Thoracic aorta (tissue), 2 donors: ENCODE data around the gene HDAC9. TPM values are rescaled to one million over a fixed set of nuclear protein-coding genes. Genes with fewer than 3 reads are reported as not detected.
A peak's percentile ranks its signal among the peaks of the same experiment; 100 is the strongest.

Source experiments
- ATAC-seq: fragments of 150-250 bp; one replicate; pipeline ENCODE4 v1.8.0; 2017; ENCODE audit warnings: low read depth; ENCODE audit not compliant: insufficient number of reproducible peaks, low FRiP score
- DNase-seq: peaks from one replicate; pipeline ENCODE4 v3.0.0-alpha.2; 2020; ENCODE audit warnings: low spot score
- H3K27ac ChIP-seq, 2 donors: fragments of 200-600 bp; sonication (generic); 1 replicate in 1 of 2; 2 replicates in 1 of 2; pipeline ENCODE4 v1.5.1; 2016; ENCODE audit warnings: mild to moderate bottlenecking in 2 of 2, moderate library complexity in 2 of 2
- H3K27me3 ChIP-seq: fragments of 200-600 bp; sonication (generic); replicated peaks from 2 replicates; pipeline ENCODE4 v1.6.0; 2016; ENCODE audit warnings: mild to moderate bottlenecking; ENCODE audit not compliant: insufficient read depth
- H3K36me3 ChIP-seq: fragments of 200-600 bp; sonication (generic); one replicate; pipeline ENCODE4 v1.5.1; 2016
- H3K4me1 ChIP-seq, 2 donors: fragments of 200-600 bp; sonication (generic); 1 replicate in 1 of 2; 2 replicates in 1 of 2; pipeline versions ENCODE4 v1.5.1 to v1.6.0; 2016; ENCODE audit warnings: low read depth in 2 of 2, mild to moderate bottlenecking in 1 of 2; ENCODE audit not compliant: control insufficient read depth in 1 of 2
- H3K4me3 ChIP-seq: fragments of 200-600 bp; sonication (generic); 2 replicates; pipeline ENCODE4 v1.5.1; 2016; ENCODE audit warnings: mild to moderate bottlenecking
- H3K9me3 ChIP-seq: fragments of 200-600 bp; sonication (generic); 2 replicates; pipeline ENCODE4 v1.5.1; 2016
- CTCF ChIP-seq: fragments of 200-600 bp; sonication (generic); IDR thresholded peaks from one replicate; pipeline ENCODE4 v1.5.1; 2019; ENCODE audit warnings: antibody characterized with exemption
- total RNA-seq, 2 donors: library from RNA; depleted of rRNA; stranded (reverse); fragments of >200 nt; gene quantifications; one replicate each; pipeline versions ENCODE4 v1.1.0 to v1.2.3, GENCODE V29; 2016

The HDAC9 gene
- total RNA-seq, 2 donors from 2014 or later, result 64.1 to 81.6 TPM

DNA sequence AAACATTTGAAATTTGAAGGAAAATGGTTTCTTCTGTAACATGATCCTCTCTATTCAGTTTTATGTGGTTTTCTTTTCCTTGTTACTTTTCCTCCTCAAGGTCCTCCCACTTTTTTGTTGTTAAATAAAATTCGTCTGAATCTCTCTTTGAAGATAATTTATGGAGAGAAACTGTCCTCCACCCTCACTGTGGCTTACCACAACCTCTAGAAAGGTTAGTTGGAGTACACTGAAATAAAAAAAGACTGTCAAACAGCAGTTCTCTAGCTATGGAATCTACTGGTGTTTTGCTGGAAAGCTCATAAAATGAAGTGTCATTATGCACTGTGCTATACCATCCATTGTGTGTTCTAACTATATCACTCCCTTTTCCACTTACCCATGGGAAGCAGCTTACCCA is 189.4 kb downstream of the HDAC9 start:
- TF ChIP-seq CTCF, result no peak
- DNase-seq (no peak), ATAC-seq (no peak)
- no peak overlapping the region for H3K4me3 ChIP-seq
- no peaks in the 10 kb centered on the region for H3K27me3 ChIP-seq
- no peaks in the 10 kb centered on the region for H3K4me1 ChIP-seq
- H3K9me3 ChIP-seq, result no peaks in the 10 kb centered on the region
- H3K36me3 ChIP-seq, result no peaks in the 10 kb centered on the region
- H3K27ac ChIP-seq, result no peak overlapping the region

DNA sequence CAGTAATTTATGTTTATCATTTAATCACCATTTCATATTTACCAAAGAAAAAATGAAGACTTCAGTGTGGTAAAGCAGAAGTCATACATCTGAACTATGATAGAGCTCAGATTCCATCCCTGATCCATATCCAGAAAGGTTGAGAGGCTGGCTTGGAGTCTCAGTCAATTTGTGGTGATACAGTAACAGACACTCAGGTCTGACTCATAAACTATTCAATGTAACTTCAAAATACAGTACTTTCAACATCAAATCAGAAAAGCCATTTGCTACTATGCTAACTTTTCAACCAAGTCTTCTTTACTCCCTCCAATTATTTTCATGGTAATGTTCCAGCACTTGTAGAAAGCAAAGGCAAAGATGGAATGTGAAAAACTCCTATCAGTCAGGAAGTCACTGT is 190.4 kb downstream of the HDAC9 start:
- Histone ChIP-seq H3K27me3 (no peaks in the 10 kb centered on the region), H3K27ac (no peak overlapping the region), H3K36me3 (no peaks in the 10 kb centered on the region), H3K4me3 (no peak overlapping the region), H3K9me3 (no peaks in the 10 kb centered on the region), H3K4me1 (no peaks in the 10 kb centered on the region)
- TF ChIP-seq CTCF, result no peak
- DNase-seq (no peak), ATAC-seq (no peak)

- ATAC-seq, result no peak
- DNase-seq, result no peak
- H3K27me3 ChIP-seq, result no peaks in the 10 kb centered on the region
- H3K36me3 ChIP-seq, result no peaks in the 10 kb centered on the region
- no peak overlapping the region for H3K4me3 ChIP-seq
- TF ChIP-seq CTCF, result no peak
- peaks cover 6 to 11% of the 10 kb centered on the region in 2 donors for H3K4me1 ChIP-seq
- H3K9me3 ChIP-seq, result no peaks in the 10 kb centered on the region
- no peak overlapping the region for H3K27ac ChIP-seq
Measured at GRCh38 chr7:18689551-18689950, 194.0 kb downstream of the HDAC9 start.

GRCh38 chr7:18693406-18693805 is 197.9 kb downstream of the HDAC9 start:
- DNase-seq (no peak), ATAC-seq (peak; percentile 71)
- Histone ChIP-seq H3K4me1 (peaks cover 6 to 11% of the 10 kb centered on the region in 2 donors), H3K9me3 (no peaks in the 10 kb centered on the region), H3K4me3 (no peak overlapping the region), H3K36me3 (no peaks in the 10 kb centered on the region), H3K27ac (no peak overlapping the region), H3K27me3 (no peaks in the 10 kb centered on the region)
- TF ChIP-seq CTCF, result peak; percentile 64

- Histone ChIP-seq H3K4me3 (no peak overlapping the region), H3K36me3 (no peaks in the 10 kb centered on the region), H3K27me3 (no peaks in the 10 kb centered on the region), H3K9me3 (no peaks in the 10 kb centered on the region), H3K4me1 (peaks cover 6 to 11% of the 10 kb centered on the region in 2 donors), H3K27ac (no peak overlapping the region)
- DNase-seq (no peak), ATAC-seq (no peak)
- TF ChIP-seq CTCF, result no peak
Measured at GRCh38 chr7:18693816-18694215, 198.3 kb downstream of the HDAC9 start.
